ENCODE results near the gene TMEM267.
"Not testable (repeated sequence)": the region's sequence is repeated elsewhere in the genome, so short reads cannot be mapped to it uniquely, and the experiment has no call there.

Gene TMEM267

GRCh38 chr5:43483298-43484105 lies at the start of gene TMEM267:
Gene TMEM267, minus strand, starts transcription at chr5:43483865. Its CDS starts 29,896 bp downstream, at chr5:43453969.
- H3K27me3 ChIP-seq, result no peaks in the 10 kb centered on the region
- H3K9me3 ChIP-seq (replicated peaks in 1 of 11), result no peaks in the 10 kb centered on the region
- peak within 1 kb of the TSS; percentile 85 to 99 (median 95) for H3K9ac ChIP-seq
- H3K27ac ChIP-seq, result peak within 1 kb of the TSS; percentile 82 to 98 (median 96)
- peaks cover 0 to 19% (median 7%) of the 10 kb centered on the region in 11 experiments; a peak in 17 of 22 replicates for H3K36me3 ChIP-seq
- peak in 9 of 11 experiments; percentile 41 to 92 (median 78); a peak in 14 of 22 replicates for TF ChIP-seq Cebpa-rat (IDR thresholded peaks at IDR 0.05)
- no peaks in the 10 kb centered on the region for H4K20me1 ChIP-seq
- H3K4me2 ChIP-seq, result peak within 1 kb of the TSS; percentile 69 to 94 (median 86)
- peaks cover 32 to 39% (median 34%) of the 10 kb centered on the region in 10 experiments for H3K4me1 ChIP-seq
- H3K4me3 ChIP-seq, result peak within 1 kb of the TSS; percentile 66 to 91 (median 80)

- Histone ChIP-seq H3K36me3 (peaks cover 77 to 92% (median 89%) of the 10 kb centered on the region in 11 experiments), H3K4me2 (no peak overlapping the region), H3K27me3 (no peaks in the 10 kb centered on the region)
Measured at GRCh38 chr5:43530648-43531047, 47.0 kb upstream of the TMEM267 start.

GRCh38 chr5:43523662-43524072 lies 40.0 kb upstream of the TMEM267 start:
- H3K27ac ChIP-seq, result no peak overlapping the region
- peaks cover 0 to 15% (median 7%) of the 10 kb centered on the region in 11 experiments; a peak in 9 of 22 replicates for H3K9me3 ChIP-seq (replicated peaks in 1 of 11)
- H3K36me3 ChIP-seq, result peaks cover 42 to 52% (median 49%) of the 10 kb centered on the region in 11 experiments
- no peak overlapping the region for H3K4me3 ChIP-seq
- H3K27me3 ChIP-seq, result no peaks in the 10 kb centered on the region
- H3K9ac ChIP-seq, result no peak overlapping the region
- no peak overlapping the region for H3K4me2 ChIP-seq
- H3K4me1 ChIP-seq, result no peaks in the 10 kb centered on the region
- H4K20me1 ChIP-seq, result no peaks in the 10 kb centered on the region
- TF ChIP-seq Cebpa-rat (IDR thresholded peaks at IDR 0.05), result no peak

More at GRCh38 chr5:43530648-43531047, 47.0 kb upstream of the TMEM267 start:
- Histone ChIP-seq H3K4me1 (no peaks in the 10 kb centered on the region), H3K9ac (no peak overlapping the region), H3K4me3 (no peak overlapping the region), H3K27ac (0 out of 22 replicates have a peak overlapping the region, but pooled peaks of 1 of the 11 experiments have one; percentile 3), H3K9me3 (replicated peaks in 1 of 11) (no peaks in the 10 kb centered on the region), H4K20me1 (peaks cover 0 to 12% (median 0%) of the 10 kb centered on the region in 11 experiments; a peak in 3 of 22 replicates)
- TF ChIP-seq Cebpa-rat (IDR thresholded peaks at IDR 0.05), result no peak

- Histone ChIP-seq H3K4me3 (no peak overlapping the region), H3K9ac (no peak overlapping the region), H3K4me1 (peaks cover 7 to 9% (median 7%) of the 10 kb centered on the region in 10 experiments), H3K27me3 (no peaks in the 10 kb centered on the region), H3K36me3 (peaks cover 26 to 30% (median 28%) of the 10 kb centered on the region in 11 experiments), H4K20me1 (no peaks in the 10 kb centered on the region), H3K4me2 (no peak overlapping the region), H3K27ac (no peak overlapping the region), H3K9me3 (replicated peaks in 1 of 11) (peaks cover 0 to 15% (median 7%) of the 10 kb centered on the region in 11 experiments; a peak in 9 of 22 replicates)
- no peak for TF ChIP-seq Cebpa-rat (IDR thresholded peaks at IDR 0.05)
Measured at GRCh38 chr5:43520615-43521014, 37.0 kb upstream of the TMEM267 start.

- peaks cover 0 to 18% (median 10%) of the 10 kb centered on the region in 11 experiments; a peak in 12 of 22 replicates for H3K9me3 ChIP-seq (replicated peaks in 1 of 11)
- H3K27me3 ChIP-seq, result no peaks in the 10 kb centered on the region
- H3K36me3 ChIP-seq, result peaks cover 0 to 9% (median 4%) of the 10 kb centered on the region in 11 experiments; a peak in 7 of 22 replicates
- peak overlapping the region; percentile 59 to 78 (median 71) for H3K4me3 ChIP-seq
- no peak for TF ChIP-seq Cebpa-rat (IDR thresholded peaks at IDR 0.05)
- H3K4me1 ChIP-seq, result peaks cover 23 to 27% (median 25%) of the 10 kb centered on the region in 10 experiments
- peak overlapping the region; percentile 80 to 92 (median 86) for H3K9ac ChIP-seq
- peak overlapping the region; percentile 80 to 94 (median 88) for H3K27ac ChIP-seq
- H4K20me1 ChIP-seq, result no peaks in the 10 kb centered on the region
- H3K4me2 ChIP-seq, result peak overlapping the region; percentile 74 to 95 (median 86)
Measured at GRCh38 chr5:43515678-43516048, 32.0 kb upstream of the TMEM267 start.

- Histone ChIP-seq H3K4me3 (peak within 1 kb of the TSS; percentile 59 to 78 (median 71)), H3K36me3 (peaks cover 0 to 9% (median 4%) of the 10 kb centered on the region in 11 experiments; a peak in 7 of 22 replicates), H3K27ac (peak within 1 kb of the TSS; percentile 80 to 94 (median 88)), H4K20me1 (no peaks in the 10 kb centered on the region), H3K9ac (peak within 1 kb of the TSS; percentile 80 to 92 (median 86)), H3K9me3 (replicated peaks in 1 of 11) (peaks cover 0 to 23% (median 11%) of the 10 kb centered on the region in 11 experiments; a peak in 12 of 22 replicates), H3K4me1 (peaks cover 23 to 27% (median 25%) of the 10 kb centered on the region in 10 experiments), H3K4me2 (peak within 1 kb of the TSS; percentile 74 to 97 (median 88)), H3K27me3 (no peaks in the 10 kb centered on the region)
- no peak for TF ChIP-seq Cebpa-rat (IDR thresholded peaks at IDR 0.05)
Measured at GRCh38 chr5:43514816-43515677, 31.4 kb upstream of the TMEM267 start, which contains the start of gene C5orf34. Gene C5orf34, minus strand, starts transcription at chr5:43515148. Its CDS starts 5,809 bp downstream, at chr5:43509339.

- Histone ChIP-seq H3K27me3 (no peaks in the 10 kb centered on the region), H3K27ac (peak overlapping the region; percentile 80 to 94 (median 88); a peak in 21 of 22 replicates), H3K4me2 (peak overlapping the region; percentile 74 to 97 (median 88)), H3K9ac (peak overlapping the region; percentile 80 to 92 (median 86)), H3K4me1 (peaks cover 23 to 27% (median 25%) of the 10 kb centered on the region in 10 experiments), H3K9me3 (replicated peaks in 1 of 11) (peaks cover 0 to 23% (median 11%) of the 10 kb centered on the region in 11 experiments; a peak in 12 of 22 replicates), H4K20me1 (no peaks in the 10 kb centered on the region), H3K36me3 (peaks cover 0 to 12% (median 5%) of the 10 kb centered on the region in 11 experiments; a peak in 10 of 22 replicates), H3K4me3 (peak overlapping the region; percentile 59 to 78 (median 71))
- TF ChIP-seq Cebpa-rat (IDR thresholded peaks at IDR 0.05), result no peak
Measured at GRCh38 chr5:43514471-43514815, 30.8 kb upstream of the TMEM267 start.

- Histone ChIP-seq H3K27me3 (no peaks in the 10 kb centered on the region), H3K9ac (peak overlapping the region; percentile 80 to 92 (median 86)), H3K4me3 (peak overlapping the region; percentile 59 to 78 (median 71)), H4K20me1 (no peaks in the 10 kb centered on the region), H3K4me2 (peak overlapping the region; percentile 74 to 97 (median 88)), H3K9me3 (replicated peaks in 1 of 11) (peaks cover 0 to 23% (median 11%) of the 10 kb centered on the region in 11 experiments; a peak in 12 of 22 replicates), H3K27ac (peak overlapping the region; percentile 80 to 94 (median 88); a peak in 21 of 22 replicates), H3K4me1 (peaks cover 23 to 27% (median 25%) of the 10 kb centered on the region in 10 experiments), H3K36me3 (peaks cover under 1 to 16% (median 7%) of the 10 kb centered on the region in 11 experiments; a peak in 20 of 22 replicates)
- TF ChIP-seq Cebpa-rat (IDR thresholded peaks at IDR 0.05), result no peak
Measured at GRCh38 chr5:43514025-43514424, 30.4 kb upstream of the TMEM267 start.

- not testable (repeated sequence) for H3K4me3 ChIP-seq, H3K27me3 ChIP-seq, H3K4me2 ChIP-seq, H4K20me1 ChIP-seq, H3K9ac ChIP-seq, H3K27ac ChIP-seq
- Histone ChIP-seq H3K36me3 (peaks cover 16 to 45% (median 33%) of the 10 kb centered on the region in 11 experiments; a peak in 21 of 22 replicates), H3K9me3 (replicated peaks in 1 of 11) (peaks cover 0 to 23% (median 11%) of the 10 kb centered on the region in 11 experiments; a peak in 12 of 22 replicates), H3K4me1 (peaks cover 20 to 24% (median 22%) of the 10 kb centered on the region in 10 experiments)
Measured at GRCh38 chr5:43511062-43511461, 27.4 kb upstream of the TMEM267 start.

All from BLaER1 treated with 17β-estradiol and CSF1 and Interleukin-3, amounts not matched to agents 10 nM and 100 nM (cell line).